HEK293 (cell line): ENCODE measurements around the gene ZNF467.
A peak's percentile ranks its signal among the peaks of the same experiment; 100 is the strongest.

Source experiments
- CTCF ChIA-PET: fragments of 350-600 bp; formaldehyde crosslinking; extraction: SDS; loops from one replicate; lab custom pipeline; 2021; ENCODE audit warnings: antibody characterized with exemption; lab: Yijun Ruan, JAX
- POLR2A ChIA-PET: fragments of 300-600 bp; formaldehyde crosslinking; extraction: SDS; loops from one replicate; lab custom pipeline; 2020; ENCODE audit warnings: antibody characterized with exemption, inconsistent platforms; lab: Yijun Ruan, JAX
- H3K27ac ChIP-seq: fragments of 200-500 bp; sonication (Bioruptor generic); 2 replicates; pipeline ENCODE4 v1.5.1; 2014; ENCODE audit warnings: low read depth, low read length, control low read depth, inconsistent platforms; ENCODE audit errors: extremely low read depth
- H3K36me3 ChIP-seq, 2 experiments: fragments of 200-500 bp in 1 of 2; sonication (Bioruptor generic) in 1 of 2; 1 replicate in 1 of 2; 2 replicates in 1 of 2; pipeline ENCODE4 v1.5.1; 2014 to 2017; ENCODE audit warnings: inconsistent platforms in 2 of 2, low read length in 2 of 2; ENCODE audit not compliant: control insufficient read depth in 2 of 2, insufficient read depth in 1 of 2
- H3K4me1 ChIP-seq: fragments of 200-500 bp; sonication (Bioruptor generic); 2 replicates; pipeline ENCODE4 v1.5.1; 2014; ENCODE audit warnings: mild to moderate bottlenecking, low read length, inconsistent platforms; ENCODE audit not compliant: control insufficient read depth, insufficient read depth
- H3K4me3 ChIP-seq: 2 replicates; pipeline ENCODE4 v1.5.1; 2011; ENCODE audit warnings: low read depth, mild to moderate bottlenecking, control low read depth, low read length, moderate library complexity
- H3K9me3 ChIP-seq: fragments of 200-500 bp; sonication (Bioruptor generic); 2 replicates; pipeline ENCODE4 v1.5.1; 2014; ENCODE audit warnings: low read depth, low read length, inconsistent platforms; ENCODE audit not compliant: control insufficient read depth, insufficient read depth
- KLF7 ChIP-seq: fragments of 450-650 bp; formaldehyde crosslinking; IDR thresholded peaks from 2 replicates; pipeline ENCODE4 v1.5.1; 2016; ENCODE audit warnings: missing biosample characterization, missing genetic modification characterization, borderline replicate concordance
- REPIN1 ChIP-seq: fragments of 450-650 bp; formaldehyde crosslinking; IDR thresholded peaks from 2 replicates; pipeline ENCODE4 v1.5.1; 2017; ENCODE audit warnings: missing biosample characterization, missing genetic modification characterization, low read depth
- ZBTB48 ChIP-seq: fragments of 450-650 bp; formaldehyde crosslinking; IDR thresholded peaks from 2 replicates; pipeline ENCODE4 v1.5.1; 2016; ENCODE audit warnings: missing biosample characterization, missing genetic modification characterization
- ZFP41 ChIP-seq: fragments of 450-650 bp; formaldehyde crosslinking; IDR thresholded peaks from 2 replicates; pipeline ENCODE4 v1.5.1; 2016; ENCODE audit warnings: missing biosample characterization, missing genetic modification characterization, borderline replicate concordance
- ZNF121 ChIP-seq: fragments of 450-650 bp; formaldehyde crosslinking; IDR thresholded peaks from 2 replicates; pipeline ENCODE4 v1.5.1; 2016; ENCODE audit warnings: missing biosample characterization, missing genetic modification characterization
- ZNF133 ChIP-seq: fragments of 450-650 bp; formaldehyde crosslinking; IDR thresholded peaks from 2 replicates; pipeline ENCODE4 v1.5.1; 2016; ENCODE audit warnings: missing biosample characterization, missing genetic modification characterization
- ZNF341 ChIP-seq: fragments of 450-650 bp; formaldehyde crosslinking; IDR thresholded peaks from 2 replicates; pipeline ENCODE4; 2016; ENCODE audit warnings: low read depth, missing biosample characterization, missing genetic modification characterization
- ZNF529 ChIP-seq: fragments of 450-650 bp; formaldehyde crosslinking; IDR thresholded peaks from 2 replicates; pipeline ENCODE4 v1.5.1; 2017; ENCODE audit warnings: missing genetic modification characterization, missing biosample characterization; ENCODE audit not compliant: insufficient replicate concordance
- ZNF549 ChIP-seq: fragments of 450-650 bp; IDR thresholded peaks from 2 replicates; pipeline ENCODE4 v1.5.1; 2018; ENCODE audit warnings: missing biosample characterization, missing genetic modification characterization, mild to moderate bottlenecking, inconsistent platforms, moderate library complexity
- ZNF571 ChIP-seq: fragments of 450-650 bp; formaldehyde crosslinking; IDR thresholded peaks from 2 replicates; pipeline ENCODE4 v1.5.0; 2017; ENCODE audit warnings: missing biosample characterization, missing genetic modification characterization
- ZNF585B ChIP-seq: fragments of 450-650 bp; formaldehyde crosslinking; IDR thresholded peaks from 2 replicates; pipeline ENCODE4 v1.5.1; 2016; ENCODE audit warnings: missing biosample characterization, missing genetic modification characterization
- ZNF629 ChIP-seq: fragments of 450-650 bp; formaldehyde crosslinking; IDR thresholded peaks from 2 replicates; pipeline ENCODE4 v1.5.1; 2017; ENCODE audit warnings: missing biosample characterization, missing genetic modification characterization
- ZNF660 ChIP-seq: fragments of 450-650 bp; IDR thresholded peaks from 2 replicates; pipeline ENCODE4 v1.5.1; 2018; ENCODE audit warnings: missing biosample characterization, mild to moderate bottlenecking, missing genetic modification characterization
- ZNF76 ChIP-seq: fragments of 450-650 bp; formaldehyde crosslinking; IDR thresholded peaks from 2 replicates; pipeline ENCODE4; 2016; ENCODE audit warnings: low read depth, missing biosample characterization, missing genetic modification characterization, borderline replicate concordance
- ZNF791 ChIP-seq: fragments of 450-650 bp; formaldehyde crosslinking; IDR thresholded peaks from 2 replicates; pipeline ENCODE4 v1.5.1; 2016; ENCODE audit warnings: missing biosample characterization, missing genetic modification characterization
- TF ChIP-seq, protein P1 (sequence below): fragments of 450-650 bp; formaldehyde crosslinking; IDR thresholded peaks from 2 replicates; pipeline ENCODE4 v1.5.1; 2016; ENCODE audit warnings: missing biosample characterization, missing genetic modification characterization
- TF ChIP-seq, protein P2 (sequence below): fragments of 450-650 bp; formaldehyde crosslinking; IDR thresholded peaks from 2 replicates; pipeline ENCODE4 v1.5.1; 2017; ENCODE audit warnings: missing biosample characterization, mild to moderate bottlenecking, missing genetic modification characterization, moderate library complexity
- TF ChIP-seq, protein P3 (sequence below): fragments of 450-650 bp; formaldehyde crosslinking; IDR thresholded peaks from 2 replicates; pipeline ENCODE4 v1.5.1; 2016; ENCODE audit warnings: missing biosample characterization, missing genetic modification characterization
- TF ChIP-seq, protein P4 (sequence below): fragments of 450-650 bp; formaldehyde crosslinking; IDR thresholded peaks from 2 replicates; pipeline ENCODE4 v1.5.1; 2016; ENCODE audit warnings: missing biosample characterization, missing genetic modification characterization

Gene ZNF467

DNA sequence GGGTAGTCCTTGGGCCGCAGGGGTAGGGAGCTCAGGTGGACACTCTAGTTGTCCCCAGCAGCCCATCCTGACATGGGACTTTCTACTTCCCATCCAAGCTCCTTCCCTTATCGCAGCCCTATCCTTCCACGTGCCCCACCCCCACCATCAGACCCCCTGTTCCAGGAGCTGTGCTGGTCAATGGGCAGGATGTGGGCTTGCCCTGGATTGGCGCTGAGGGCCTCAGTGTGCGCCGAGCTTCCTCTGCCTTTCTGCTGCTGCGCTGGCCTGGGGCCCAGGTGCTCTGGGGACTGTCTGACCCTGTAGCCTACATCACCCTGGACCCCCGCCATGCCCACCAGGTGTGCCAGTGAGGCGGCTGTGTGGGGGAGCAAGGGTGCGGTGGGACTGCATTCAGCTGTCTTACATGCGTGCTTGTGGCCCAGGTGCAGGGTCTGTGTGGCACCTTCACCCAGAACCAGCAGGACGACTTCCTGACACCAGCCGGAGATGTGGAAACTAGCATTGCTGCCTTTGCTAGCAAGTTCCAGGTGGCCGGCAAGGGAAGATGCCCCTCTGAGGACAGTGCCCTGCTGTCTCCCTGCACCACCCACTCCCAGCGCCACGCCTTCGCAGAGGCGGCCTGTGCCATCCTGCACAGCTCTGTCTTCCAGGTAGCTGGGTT, 9.4 kb upstream of the ZNF467 start:
- CTCF ChIA-PET = interaction anchor here (0.7 to 1.2 kb wide), 2 partner anchors 39 to 120 kb away, joined by 4 read pairs; no protein-coding TSS in a partner anchor
- no peak overlapping the region for H3K4me3 ChIP-seq
- no peaks in the 10 kb centered on the region for H3K9me3 ChIP-seq
- no peak for TF ChIP-seq ZBTB48 (tag by site-specific recombination)
- no peak for TF ChIP-seq ZFP41 (tag by site-specific recombination)
- TF ChIP-seq, protein P1, sequence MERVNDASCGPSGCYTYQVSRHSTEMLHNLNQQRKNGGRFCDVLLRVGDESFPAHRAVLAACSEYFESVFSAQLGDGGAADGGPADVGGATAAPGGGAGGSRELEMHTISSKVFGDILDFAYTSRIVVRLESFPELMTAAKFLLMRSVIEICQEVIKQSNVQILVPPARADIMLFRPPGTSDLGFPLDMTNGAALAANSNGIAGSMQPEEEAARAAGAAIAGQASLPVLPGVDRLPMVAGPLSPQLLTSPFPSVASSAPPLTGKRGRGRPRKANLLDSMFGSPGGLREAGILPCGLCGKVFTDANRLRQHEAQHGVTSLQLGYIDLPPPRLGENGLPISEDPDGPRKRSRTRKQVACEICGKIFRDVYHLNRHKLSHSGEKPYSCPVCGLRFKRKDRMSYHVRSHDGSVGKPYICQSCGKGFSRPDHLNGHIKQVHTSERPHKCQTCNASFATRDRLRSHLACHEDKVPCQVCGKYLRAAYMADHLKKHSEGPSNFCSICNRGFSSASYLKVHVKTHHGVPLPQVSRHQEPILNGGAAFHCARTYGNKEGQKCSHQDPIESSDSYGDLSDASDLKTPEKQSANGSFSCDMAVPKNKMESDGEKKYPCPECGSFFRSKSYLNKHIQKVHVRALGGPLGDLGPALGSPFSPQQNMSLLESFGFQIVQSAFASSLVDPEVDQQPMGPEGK (tag by site-specific recombination) = no peak
- no peak for TF ChIP-seq ZNF76 (tag by site-specific recombination)
- no peak for TF ChIP-seq REPIN1
- no peak for TF ChIP-seq ZNF585B (tag by site-specific recombination)
- POLR2A ChIA-PET = interaction anchor here (1.1 to 1.3 kb wide), 2 partner anchors 9 to 10 kb away, joined by 4 to 5 read pairs; partner anchors contain the start of gene ZNF467
- H3K4me1 ChIP-seq = no peaks in the 10 kb centered on the region
- no peak overlapping the region for H3K27ac ChIP-seq
- no peaks in the 10 kb centered on the region for H3K36me3 ChIP-seq

DNA sequence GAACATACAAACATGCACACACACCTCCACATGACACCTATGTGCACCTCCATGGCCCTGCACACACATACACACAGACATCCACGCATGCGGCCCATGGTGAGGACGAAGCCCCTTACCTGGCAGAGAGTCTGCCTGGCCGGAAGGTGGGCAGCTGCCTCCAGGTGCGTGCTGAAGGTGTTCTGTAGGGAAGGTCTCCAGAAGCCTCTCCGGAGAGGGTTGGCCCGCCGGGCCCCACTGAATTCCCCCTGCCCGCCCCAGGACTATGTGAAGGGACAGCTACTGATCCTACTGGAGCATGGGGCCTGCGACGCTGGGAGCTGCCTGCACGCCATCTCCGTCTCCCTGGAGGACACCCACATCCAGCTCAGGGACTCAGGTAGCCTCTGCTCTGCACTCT, 8.5 kb upstream of the ZNF467 start:
- H3K9me3 ChIP-seq = no peaks in the 10 kb centered on the region
- ChIA-PET CTCF (interaction anchor here (0.6 to 1.2 kb wide), 3 partner anchors 9 to 42 kb away, joined by 3 to 4 read pairs (median 4); no protein-coding TSS in a partner anchor), POLR2A (interaction anchor here (1.1 to 1.3 kb wide), 2 partner anchors 8 to 10 kb away, joined by 4 to 5 read pairs; partner anchors contain the start of gene ZNF467)
- no peak overlapping the region for H3K27ac ChIP-seq
- H3K4me1 ChIP-seq = no peaks in the 10 kb centered on the region
- TF ChIP-seq, protein P1 (tag by site-specific recombination) = no peak
- TF ChIP-seq ZNF571 (tag by site-specific recombination) (no peak), ZNF629 (no peak), ZNF791 (tag by site-specific recombination) (no peak), ZNF660 (no peak), KLF7 (tag by site-specific recombination) (no peak), ZNF133 (tag by site-specific recombination) (no peak), ZNF529 (tag by site-specific recombination) (no peak)
- no peaks in the 10 kb centered on the region for H3K36me3 ChIP-seq
- H3K4me3 ChIP-seq = no peak overlapping the region

DNA sequence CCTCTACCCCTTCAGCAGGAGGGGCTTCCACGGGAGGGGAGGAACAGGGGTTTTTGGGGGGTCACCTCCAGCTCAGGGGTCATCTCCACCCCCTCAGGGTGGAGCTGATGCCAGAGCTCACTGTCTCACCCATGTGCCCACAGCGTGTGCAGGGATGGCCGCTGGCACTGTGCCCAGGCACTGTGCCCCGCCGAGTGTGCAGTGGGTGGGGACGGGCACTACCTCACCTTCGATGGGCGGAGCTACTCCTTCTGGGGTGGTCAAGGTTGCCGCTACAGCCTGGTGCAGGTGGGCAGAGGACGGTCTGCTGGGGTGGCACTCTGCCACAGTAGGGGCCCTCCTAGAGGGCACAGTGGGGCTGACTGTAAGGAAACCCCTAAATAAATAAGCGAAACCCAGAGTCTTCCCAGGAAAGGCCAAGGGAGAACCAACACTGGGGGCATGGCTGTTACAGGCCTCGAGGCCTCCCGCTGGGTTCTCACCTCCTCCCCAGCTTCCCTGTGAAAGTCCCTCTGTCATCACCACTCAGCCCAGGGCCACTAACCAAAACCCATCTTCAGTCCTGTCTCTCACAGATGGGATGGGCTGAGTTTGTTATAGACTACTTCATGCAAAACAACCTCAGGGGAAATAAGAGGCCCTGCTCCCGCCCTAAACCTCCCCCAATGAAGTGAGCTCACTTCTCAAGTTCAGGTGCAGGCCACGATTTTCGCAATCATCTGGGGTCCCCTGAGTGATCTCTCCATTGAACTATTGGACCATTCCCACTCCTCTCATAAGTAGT, 7.4 kb upstream of the ZNF467 start:
- Histone ChIP-seq H3K4me3 (no peak overlapping the region), H3K4me1 (no peaks in the 10 kb centered on the region), H3K9me3 (no peaks in the 10 kb centered on the region), H3K36me3 (no peaks in the 10 kb centered on the region), H3K27ac (no peak overlapping the region)
- CTCF ChIA-PET = interaction anchor here (0.6 to 1.2 kb wide), 2 partner anchors 11 to 26 kb away, joined by 3 read pairs; no protein-coding TSS in a partner anchor
- POLR2A ChIA-PET = interaction anchor here (1.4 kb wide), 1 partner anchor 9 kb away, joined by 4 read pairs; no protein-coding TSS in a partner anchor
- TF ChIP-seq, protein P2, sequence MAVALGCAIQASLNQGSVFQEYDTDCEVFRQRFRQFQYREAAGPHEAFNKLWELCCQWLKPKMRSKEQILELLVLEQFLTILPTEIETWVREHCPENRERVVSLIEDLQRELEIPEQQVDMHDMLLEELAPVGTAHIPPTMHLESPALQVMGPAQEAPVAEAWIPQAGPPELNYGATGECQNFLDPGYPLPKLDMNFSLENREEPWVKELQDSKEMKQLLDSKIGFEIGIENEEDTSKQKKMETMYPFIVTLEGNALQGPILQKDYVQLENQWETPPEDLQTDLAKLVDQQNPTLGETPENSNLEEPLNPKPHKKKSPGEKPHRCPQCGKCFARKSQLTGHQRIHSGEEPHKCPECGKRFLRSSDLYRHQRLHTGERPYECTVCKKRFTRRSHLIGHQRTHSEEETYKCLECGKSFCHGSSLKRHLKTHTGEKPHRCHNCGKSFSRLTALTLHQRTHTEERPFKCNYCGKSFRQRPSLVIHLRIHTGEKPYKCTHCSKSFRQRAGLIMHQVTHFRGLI (tag by site-specific recombination) = 0 out of 2 replicates have a peak, but pooled peaks have one; percentile 41
- no peak for TF ChIP-seq ZNF121 (tag by site-specific recombination)
- TF ChIP-seq ZNF549 (tag by site-specific recombination) = no peak
- TF ChIP-seq, protein P3, sequence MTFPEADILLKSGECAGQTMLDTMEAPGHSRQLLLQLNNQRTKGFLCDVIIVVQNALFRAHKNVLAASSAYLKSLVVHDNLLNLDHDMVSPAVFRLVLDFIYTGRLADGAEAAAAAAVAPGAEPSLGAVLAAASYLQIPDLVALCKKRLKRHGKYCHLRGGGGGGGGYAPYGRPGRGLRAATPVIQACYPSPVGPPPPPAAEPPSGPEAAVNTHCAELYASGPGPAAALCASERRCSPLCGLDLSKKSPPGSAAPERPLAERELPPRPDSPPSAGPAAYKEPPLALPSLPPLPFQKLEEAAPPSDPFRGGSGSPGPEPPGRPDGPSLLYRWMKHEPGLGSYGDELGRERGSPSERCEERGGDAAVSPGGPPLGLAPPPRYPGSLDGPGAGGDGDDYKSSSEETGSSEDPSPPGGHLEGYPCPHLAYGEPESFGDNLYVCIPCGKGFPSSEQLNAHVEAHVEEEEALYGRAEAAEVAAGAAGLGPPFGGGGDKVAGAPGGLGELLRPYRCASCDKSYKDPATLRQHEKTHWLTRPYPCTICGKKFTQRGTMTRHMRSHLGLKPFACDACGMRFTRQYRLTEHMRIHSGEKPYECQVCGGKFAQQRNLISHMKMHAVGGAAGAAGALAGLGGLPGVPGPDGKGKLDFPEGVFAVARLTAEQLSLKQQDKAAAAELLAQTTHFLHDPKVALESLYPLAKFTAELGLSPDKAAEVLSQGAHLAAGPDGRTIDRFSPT (tag by site-specific recombination) = peak; percentile 54
- TF ChIP-seq, protein P4, sequence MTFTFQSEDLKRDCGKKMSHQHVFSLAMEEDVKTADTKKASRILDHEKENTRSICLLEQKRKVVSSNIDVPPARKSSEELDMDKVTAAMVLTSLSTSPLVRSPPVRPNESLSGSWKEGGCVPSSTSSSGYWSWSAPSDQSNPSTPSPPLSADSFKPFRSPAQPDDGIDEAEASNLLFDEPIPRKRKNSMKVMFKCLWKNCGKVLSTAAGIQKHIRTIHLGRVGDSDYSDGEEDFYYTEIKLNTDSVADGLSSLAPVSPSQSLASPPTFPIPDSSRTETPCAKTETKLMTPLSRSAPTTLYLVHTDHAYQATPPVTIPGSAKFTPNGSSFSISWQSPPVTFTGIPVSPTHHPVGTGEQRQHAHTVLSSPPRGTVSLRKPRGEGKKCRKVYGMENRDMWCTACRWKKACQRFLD = no peak
- TF ChIP-seq ZNF341 (tag by site-specific recombination) = peak; percentile 46
